GM18502 (cell line): ENCODE measurements around the gene C17orf50.
A peak's percentile ranks its signal among the peaks of the same experiment; 100 is the strongest.
"Not testable (repeated sequence)": the region's sequence is repeated elsewhere in the genome, so short reads cannot be mapped to it uniquely, and the experiment has no call there.

Experiments
- ATAC-seq: cut with Tn5 transposase; IDR thresholded peaks from one replicate; pipeline ENCODE4 v1.9.1; 2021; ENCODE audit warnings: mild to moderate bottlenecking; ENCODE audit not compliant: unreplicated experiment, poor library complexity

Gene C17orf50

GRCh38 chr17:35750526-35751395 lies 9.9 kb upstream of the C17orf50 start:
- no peak for ATAC-seq

DNA sequence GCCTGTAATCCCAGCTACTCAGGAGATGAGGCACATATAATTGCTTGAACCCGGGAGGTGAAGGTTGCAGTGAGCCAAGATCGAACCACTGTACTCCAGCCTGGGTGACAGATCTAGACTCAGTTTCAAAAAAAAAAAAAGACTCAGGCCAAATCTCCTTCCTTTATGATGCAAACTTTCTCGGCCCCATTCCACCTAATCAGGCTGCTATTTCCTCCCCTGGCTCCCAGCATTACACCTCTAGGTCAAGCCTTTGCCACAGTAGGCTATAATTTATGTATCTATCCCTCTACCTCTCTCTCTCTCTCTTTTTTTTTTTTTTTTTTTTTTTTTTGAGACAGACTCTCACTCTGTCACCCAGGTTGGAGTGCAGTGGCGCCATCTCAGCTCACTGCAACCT lies 9.1 kb upstream of the C17orf50 start:
- ATAC-seq: not testable (repeated sequence)

DNA sequence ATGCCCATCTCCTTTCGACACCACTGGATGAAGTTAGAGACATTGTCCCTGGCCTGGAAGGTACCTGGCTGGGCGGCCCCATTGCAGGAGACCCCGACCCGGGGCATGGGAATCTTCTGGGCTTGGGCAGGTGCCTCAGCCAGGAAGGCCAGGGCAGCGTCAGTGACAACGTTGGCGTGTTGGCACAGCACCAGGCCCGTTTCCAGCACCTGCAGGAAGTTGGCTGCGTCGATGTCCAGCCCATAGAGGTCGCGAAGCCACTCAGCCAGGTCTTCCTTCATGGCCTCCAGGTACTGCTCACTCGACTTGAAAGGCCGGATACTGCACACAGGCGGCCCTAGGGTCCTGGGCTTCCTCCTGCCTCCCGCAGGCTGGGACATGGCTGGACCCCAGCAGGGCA lies 8.2 kb upstream of the C17orf50 start:
- ATAC-seq: no peak

GRCh38 chr17:35752945-35753764 lies 7.5 kb upstream of the C17orf50 start, which contains the start of gene GAS2L2:
TSS of gene GAS2L2 (minus strand) at chr17:35753239. CDS start at chr17:35752850, 389 bp downstream.
- no peak for ATAC-seq

- no peak for ATAC-seq
These were observed 3.4 kb upstream of the C17orf50 start for GRCh38 chr17:35757243-35757642.

DNA sequence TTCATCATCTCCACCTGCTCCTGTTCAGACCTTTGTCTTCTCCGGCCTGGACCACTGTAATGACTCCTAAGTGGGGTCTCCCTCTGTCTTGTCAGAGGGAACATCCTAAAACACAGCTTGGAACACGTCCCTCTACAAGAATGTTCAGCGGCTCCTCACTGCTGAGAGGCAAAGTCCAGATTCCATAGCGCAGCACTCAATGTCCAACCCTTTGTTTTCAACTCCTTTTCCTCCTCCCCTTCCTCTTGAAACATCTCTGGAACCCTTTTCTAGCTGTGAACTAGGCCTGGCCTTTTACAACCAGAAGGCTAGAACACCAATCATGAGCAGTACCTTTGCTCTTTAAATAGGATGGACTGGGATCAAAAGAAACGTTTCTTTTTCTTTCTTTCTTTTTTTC lies 914 bp downstream of the C17orf50 start:
- no peak for ATAC-seq

- no peak for ATAC-seq
These were observed 3.1 kb downstream of the C17orf50 start for GRCh38 chr17:35763767-35764122.

DNA sequence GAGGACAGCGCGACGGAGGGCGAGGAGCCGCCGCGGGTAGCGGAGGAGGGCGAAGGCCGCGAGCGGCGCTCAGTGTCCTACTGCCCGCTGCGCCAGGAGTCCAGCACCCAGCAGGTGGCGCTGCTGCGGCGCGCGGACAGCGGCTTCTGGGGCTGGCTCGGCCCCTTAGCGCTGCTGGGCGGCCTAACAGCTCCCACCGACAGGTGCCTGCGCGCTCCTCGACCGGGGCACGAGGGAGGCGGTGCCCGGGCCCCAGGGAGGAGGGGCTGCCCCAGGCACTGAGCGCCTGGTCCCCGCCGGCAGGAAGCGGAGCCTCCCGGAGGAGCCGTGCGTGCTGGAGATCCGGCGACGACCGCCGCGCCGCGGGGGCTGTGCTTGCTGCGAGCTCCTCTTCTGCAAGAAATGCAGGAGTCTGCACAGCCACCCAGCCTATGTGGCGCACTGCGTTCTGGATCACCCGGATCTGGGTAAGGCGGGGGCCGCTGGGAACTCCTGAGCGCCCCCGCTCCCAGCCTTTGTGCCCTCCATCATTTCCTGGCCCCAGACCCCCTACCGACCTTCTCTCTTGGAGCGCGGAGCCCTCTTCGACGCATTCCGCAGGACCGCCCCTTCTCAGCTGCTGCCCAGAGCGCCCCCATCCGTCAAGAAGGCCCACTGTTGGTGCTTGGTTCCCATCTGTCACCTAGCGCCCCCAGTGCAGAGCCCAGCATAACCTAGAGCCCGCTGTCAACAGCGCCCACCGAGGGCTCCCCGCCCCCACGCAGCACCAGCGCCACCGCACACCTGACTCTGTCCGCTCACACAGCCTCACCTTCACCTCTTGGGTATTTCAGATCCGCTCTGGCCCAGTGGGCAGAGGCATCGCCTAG lies 3.7 kb downstream of the C17orf50 start:
- ATAC-seq: peak; percentile 92

DNA sequence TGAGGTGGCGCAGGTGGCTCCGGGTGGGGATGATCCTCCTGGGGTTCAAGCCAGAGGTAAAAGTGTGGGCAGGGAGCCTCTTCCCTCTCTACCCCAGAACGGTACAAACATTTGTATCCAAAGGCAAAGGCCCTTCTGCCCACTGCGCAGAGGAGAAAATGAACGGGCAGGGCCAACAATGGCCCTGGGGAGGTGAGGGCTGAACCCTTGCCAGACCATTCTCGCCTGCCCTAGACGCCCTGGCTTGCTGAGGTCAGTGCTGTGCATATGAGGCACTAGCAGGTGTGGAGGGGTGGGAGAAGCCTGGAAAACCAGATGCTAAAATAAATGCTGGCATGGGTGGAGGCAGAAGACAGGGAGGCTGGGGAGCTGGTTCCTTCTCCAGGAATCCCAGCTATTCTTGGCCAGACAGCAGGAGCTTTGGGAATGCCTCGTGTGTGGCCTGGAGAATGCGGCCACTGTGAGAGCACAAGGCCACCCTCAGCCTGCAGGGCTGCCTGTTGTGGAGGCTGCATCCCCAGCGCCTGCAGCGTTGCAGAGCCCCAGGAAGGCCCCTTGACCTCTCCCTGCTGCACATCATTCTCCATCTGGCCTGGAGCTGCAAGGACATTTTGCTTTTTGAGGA lies 4.5 kb downstream of the C17orf50 start:
- ATAC-seq: no peak

- ATAC-seq: no peak
These were observed 5.2 kb downstream of the C17orf50 start for GRCh38 chr17:35765756-35766488.

DNA sequence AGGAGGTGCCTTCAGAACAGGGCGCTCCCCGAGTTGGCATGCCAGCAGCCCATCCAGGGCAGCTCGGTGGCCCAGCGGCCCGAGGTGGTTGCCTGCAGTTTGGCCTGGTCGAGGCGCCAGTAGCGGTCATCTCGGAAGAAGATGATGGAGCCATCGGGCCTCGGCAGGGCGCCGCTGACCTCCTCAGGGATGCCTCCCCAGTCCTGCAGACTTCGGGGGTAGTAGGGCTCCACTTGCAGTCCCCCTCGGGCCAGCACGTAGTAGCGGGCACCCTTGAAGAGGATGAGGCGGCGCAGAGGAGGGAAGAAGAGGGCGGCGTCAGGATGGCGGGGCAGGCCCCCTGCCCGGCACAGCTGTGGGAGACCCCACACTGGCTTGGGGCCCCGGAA lies 5.8 kb downstream of the C17orf50 start:
- no peak for ATAC-seq

DNA sequence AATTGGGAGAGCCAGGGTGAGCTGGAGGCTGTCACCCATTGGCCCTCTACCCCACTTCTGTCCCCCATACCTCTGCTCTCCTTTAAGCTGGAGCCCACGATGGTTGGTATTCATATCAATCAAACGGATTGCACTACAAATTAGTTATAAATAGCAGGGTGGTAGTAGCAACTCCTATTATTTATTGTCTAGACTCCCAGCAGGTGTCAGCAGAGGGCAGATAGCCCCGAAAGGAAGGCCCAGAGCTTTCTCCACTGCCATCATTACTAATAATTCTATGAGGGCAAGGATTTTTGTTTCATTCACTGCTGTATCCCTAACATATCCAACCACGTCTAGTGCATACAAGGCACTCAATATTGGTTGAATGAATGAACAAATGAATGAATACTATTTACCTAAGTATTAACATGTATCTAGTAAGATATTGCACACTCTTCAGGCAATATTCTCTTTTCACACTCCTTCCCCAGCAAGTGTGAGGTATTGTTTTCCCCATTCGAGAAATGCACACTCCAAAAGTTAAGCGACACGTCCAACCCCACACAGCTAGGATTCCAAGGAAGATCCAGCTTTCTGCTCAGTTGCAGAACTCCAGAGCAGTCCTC lies 6.3 kb downstream of the C17orf50 start:
- no peak for ATAC-seq

DNA sequence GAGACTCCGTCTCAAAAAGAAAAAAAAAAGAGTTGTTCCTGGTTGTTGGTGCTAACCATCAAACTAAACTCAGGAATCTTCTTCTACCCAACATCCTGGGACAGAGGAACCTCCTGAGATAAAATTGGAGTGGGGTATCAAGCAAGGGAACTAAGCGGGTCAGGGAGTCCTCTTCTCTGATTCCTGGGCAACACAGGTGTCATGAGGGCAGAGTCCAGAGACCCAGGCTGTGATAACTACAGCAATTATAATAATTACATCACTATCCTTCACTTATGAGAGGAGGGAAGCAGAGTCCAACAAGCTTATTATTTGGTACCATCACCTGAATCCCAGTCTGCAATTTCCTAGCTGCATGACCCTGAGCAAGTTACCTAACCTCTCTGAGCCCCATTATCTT lies 8.1 kb downstream of the C17orf50 start:
- ATAC-seq: no peak

DNA sequence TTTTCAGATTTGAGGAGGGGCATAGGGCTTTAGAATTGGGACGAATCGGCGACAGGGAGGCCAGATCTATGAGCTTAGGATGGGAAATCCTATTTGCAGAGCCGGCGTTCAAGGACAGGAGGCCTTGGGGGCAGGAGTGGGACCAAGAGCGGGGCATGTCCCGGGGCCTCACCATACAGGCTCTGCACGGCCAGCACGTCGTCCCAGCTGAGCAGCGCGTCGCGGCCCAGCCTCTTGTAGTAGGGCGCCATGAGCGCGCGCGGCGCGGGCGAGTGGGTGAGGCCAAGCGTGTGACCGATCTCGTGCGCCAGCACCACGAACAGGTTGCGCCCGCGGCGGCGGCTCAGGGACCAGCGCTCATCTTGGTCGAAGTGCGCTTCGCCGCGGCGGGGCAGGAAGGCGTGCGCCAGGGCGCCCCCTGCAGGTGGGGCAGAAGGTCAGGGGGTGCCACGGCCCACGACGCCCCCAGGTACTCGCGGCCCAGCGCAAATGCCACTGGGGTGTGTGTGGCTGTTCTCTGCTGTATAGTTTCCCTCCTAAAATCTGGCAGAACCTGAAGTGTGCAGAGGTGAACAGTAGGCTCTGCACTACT lies 9.3 kb downstream of the C17orf50 start:
- ATAC-seq: no peak

GRCh38 chr17:35773129-35773528 lies 12.4 kb downstream of the C17orf50 start:
- ATAC-seq: no peak

- no peak for ATAC-seq
These were observed 13.2 kb downstream of the C17orf50 start for GRCh38 chr17:35773679-35774425.

DNA sequence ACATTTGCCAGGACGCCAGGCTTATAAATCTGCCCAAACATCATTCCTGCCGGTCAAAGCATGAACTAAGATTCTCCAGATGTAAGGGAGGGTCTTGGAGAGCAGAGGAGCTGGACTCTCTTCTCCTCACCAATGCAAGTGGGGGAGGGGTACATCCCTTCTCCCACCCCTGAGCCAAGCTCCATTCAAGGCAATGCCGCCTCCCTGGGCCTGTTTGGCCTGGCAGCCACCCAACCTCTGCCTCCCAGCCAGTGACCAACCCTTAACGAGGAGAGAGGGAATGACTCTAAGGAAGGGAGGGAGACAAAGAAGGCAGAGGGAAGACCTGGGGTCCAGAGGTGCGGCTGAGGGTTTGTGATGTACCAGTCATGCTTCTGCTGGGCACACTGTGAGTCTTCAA lies 13.8 kb downstream of the C17orf50 start:
- ATAC-seq: no peak

- no peak for ATAC-seq
These were observed 14.4 kb downstream of the C17orf50 start for GRCh38 chr17:35775039-35775438.
